SK-N-DZ (cell line): ENCODE data around the gene TRAPPC11.
"Not testable (repeated sequence)": the region's sequence is repeated elsewhere in the genome, so short reads cannot be mapped to it uniquely, and the experiment has no call there.

ENCODE experiments used
- DNase-seq: peaks from one replicate; pipeline ENCODE4 v3.0.0-alpha.2; 2015; ENCODE audit warnings: low spot score

Gene TRAPPC11

DNA sequence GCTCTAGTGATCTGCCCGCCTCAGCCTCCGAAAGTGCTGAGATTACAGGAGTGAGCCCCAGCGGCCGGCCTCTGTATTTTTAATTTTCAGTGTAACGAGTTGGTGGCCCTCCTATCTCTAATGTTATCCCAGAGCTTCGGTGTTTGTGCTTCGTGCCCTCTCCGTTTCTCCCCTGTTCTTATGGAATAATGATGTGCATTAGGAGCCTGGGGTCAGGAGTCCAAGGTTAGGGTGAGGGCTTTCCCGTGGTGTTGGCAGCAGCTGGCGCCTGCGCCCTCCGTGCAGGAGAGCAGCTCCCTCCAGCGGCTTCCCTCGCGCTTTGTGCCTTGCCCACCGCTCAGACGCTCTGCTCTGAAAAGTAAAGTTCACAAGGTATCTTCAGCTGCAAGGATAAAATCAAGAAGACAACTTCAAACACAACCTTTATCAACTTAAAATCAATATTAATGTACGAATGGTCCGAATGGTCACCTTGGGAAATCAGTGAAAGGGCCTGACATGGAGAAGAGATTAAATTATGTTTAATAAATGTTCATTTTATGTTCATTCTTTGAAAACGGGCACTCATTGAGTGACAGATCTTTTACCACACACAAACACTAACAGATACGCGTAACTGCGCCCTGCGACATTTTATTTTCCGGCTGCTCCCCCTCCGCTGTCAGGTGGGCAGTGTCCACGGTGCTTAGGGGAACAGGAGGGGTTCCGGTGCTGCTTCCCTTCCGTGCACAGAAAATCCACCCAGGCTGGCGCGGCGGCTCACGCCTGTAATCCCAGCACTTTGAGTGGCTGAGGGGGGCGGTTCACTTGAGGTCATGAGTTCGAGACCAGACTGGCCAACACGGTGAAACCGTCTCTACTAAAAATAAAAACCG lies 62.4 kb downstream of the TRAPPC11 start:
- no peak for DNase-seq

DNA sequence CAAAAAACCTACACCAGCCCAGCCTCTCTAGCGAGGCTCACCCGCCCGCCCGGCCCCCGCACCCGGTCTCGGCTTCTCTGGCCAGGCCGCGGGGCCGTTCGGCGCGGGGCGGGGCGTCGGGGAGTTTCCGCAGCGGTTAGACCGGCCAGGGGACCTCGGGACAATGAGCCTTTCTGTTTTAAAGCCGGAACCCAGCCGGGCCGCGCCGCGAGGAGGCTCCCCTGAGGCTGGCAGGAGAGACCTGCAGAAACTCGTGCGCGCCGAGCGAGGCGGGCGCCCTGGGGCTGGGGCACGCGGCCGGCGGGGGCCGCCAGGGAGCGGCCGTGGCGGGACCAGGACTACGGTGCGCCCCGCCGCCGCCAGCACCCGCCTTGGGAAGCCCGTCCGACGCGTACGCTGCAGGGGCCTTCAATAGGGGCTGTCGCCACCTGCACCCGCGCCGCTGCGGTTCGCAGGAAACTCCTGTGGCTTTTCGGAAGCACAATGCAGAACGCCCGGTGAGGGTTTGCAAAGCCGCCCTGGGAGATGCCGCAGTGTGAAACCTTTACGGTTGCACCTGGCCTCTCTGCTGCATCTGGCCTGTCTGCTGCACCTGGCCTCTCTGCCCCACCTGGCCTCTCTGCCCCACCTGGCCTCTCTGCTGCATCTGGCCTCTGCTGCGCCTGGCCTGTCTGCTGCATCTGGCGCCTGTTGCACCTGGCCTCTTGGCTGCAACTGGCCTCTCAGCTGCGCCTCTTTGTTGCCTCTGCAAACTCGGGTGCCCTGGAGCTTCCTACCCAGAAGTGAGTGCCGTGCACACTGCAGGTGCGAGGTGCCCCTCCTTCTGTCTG lies 63.9 kb downstream of the TRAPPC11 start:
- peak; percentile 75 for DNase-seq

GRCh38 chr4:183723561-183724228 lies 64.6 kb downstream of the TRAPPC11 start:
- no peak for DNase-seq

DNA sequence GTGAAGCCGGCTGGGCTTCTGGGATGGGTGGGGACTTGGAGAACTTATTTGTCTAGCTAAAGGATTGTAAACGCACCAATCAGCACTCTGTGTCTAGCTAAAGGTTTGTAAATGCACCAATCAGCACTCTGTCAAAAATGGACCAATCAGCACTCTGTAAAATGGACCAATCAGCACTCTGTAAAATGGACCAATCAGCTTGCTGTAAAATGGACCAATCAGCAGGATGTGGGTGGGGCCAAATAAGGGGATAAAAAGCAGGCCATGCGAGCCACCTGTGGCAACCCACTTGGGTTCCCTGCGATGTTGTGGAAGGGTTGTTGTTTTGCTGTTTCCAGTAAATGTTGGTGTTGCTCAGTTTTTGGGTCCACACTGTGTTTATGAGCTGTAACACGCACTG lies 66.5 kb downstream of the TRAPPC11 start:
- not testable (repeated sequence) for DNase-seq

DNA sequence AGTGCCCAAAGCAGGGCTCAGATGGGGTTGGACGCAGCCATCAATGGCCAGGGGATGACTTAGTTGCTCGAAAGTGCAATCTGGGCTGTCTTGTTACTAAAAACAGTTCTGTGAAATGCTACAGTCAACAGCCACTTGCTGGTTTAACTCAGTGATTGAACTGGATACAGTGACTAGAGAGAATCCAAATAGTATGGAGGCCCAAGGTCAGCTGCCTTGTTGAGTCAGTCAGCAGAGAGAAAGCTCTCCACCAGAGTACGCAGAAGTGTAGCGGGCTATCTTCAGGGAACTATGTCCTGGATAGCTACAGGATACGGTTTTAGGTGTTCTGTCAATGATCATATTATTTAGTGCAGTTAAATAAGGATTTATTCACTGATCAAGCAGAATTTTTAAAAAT lies 68.4 kb downstream of the TRAPPC11 start:
- no peak for DNase-seq

DNA sequence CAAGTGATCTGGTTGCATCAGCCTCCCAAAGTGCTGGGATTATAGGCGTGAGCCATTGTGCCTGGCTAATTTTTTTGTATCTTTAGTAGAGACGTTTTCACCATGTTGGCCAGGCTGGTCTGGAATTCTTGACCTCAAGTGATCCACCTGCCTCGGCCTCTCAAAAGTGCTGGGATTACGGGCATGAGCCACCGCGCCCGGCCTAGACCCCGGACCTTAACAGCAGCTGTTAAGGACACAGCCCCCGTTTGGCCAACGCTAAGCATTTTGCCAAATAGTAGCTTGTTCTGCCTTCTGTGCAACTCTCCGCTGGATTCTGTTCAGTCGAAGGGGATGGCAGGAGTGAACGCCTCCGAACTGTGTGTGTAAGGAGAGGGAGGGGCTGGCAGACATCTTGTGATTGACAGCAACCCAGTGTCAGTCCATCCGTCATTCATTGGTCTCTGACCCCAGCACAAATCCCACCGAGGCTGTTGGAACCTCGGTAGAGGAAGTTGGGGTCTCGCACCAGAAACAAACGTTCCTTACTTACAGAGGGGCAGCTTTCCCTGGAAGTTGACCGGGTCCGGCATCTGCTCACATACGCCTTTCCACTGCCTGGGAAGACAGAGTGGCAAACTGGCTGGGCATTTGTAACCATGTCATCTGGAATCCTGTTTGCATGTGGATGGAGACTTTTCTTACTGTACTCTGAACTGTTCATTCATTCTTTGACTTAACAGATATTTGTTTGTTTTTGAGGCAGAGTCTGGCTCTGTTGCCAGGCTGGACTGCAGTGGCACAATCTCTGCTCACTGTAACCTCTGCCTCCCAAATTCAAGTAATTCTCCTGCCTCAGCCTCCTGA lies 69.4 kb downstream of the TRAPPC11 start:
- DNase-seq, result no peak

- no peak for DNase-seq
These were observed 69.9 kb downstream of the TRAPPC11 start for GRCh38 chr4:183729069-183729406.

DNA sequence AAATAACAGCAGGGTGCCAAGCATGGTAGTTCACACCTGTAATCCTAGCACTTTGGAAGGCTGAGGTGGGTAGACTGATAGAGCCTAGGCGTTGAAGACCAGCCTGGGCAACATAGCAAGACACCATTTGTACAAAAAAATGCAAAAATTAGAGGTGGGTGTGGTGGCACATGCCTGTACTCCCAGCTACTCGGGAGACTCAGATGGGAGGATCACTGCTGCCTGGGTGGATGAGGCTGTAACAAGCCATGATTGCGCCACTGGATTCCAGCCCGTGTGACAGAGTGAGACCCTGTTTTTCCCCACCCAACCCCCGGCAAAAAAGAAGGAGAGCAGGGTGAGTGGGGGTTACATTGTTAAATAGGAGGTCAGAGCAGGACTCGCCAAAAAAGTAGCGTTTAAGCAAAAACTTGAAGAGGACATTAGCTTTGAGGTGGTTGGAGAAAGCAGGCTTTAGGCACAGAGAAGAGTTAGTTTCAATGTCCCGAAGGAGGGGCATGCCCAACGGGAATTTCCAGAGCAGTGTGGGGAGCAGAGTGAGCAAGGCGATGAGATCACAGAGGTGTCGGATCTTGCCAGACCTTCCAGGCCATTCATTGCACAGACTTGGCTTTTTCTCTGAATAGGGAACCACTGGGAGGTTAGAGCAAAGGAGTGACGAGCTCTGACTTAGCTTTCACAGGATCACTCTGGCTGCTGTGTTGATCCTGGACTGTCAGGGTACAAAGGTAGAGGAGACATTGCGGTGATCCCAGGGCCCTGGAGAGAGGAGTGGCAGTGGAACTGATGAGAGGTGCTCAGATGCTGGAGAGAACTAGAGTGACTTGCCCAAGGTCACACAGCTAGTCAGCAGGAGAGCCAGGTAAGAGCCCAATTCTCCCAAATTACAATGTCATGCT lies 70.6 kb downstream of the TRAPPC11 start:
- DNase-seq, result no peak

GRCh38 chr4:183732296-183732695 lies 73.2 kb downstream of the TRAPPC11 start:
- DNase-seq, result no peak

- DNase-seq, result no peak
These were observed 74.1 kb downstream of the TRAPPC11 start for GRCh38 chr4:183733181-183733580.

GRCh38 chr4:183738081-183738673 lies 79.1 kb downstream of the TRAPPC11 start:
- no peak for DNase-seq

GRCh38 chr4:183738961-183739360 lies 79.9 kb downstream of the TRAPPC11 start:
- DNase-seq, result no peak

- no peak for DNase-seq
These were observed 87.5 kb downstream of the TRAPPC11 start for GRCh38 chr4:183746305-183747229.

GRCh38 chr4:183747380-183747779 lies 88.3 kb downstream of the TRAPPC11 start:
- no peak for DNase-seq

GRCh38 chr4:183747931-183748670 lies 89.0 kb downstream of the TRAPPC11 start:
- DNase-seq, result no peak

DNA sequence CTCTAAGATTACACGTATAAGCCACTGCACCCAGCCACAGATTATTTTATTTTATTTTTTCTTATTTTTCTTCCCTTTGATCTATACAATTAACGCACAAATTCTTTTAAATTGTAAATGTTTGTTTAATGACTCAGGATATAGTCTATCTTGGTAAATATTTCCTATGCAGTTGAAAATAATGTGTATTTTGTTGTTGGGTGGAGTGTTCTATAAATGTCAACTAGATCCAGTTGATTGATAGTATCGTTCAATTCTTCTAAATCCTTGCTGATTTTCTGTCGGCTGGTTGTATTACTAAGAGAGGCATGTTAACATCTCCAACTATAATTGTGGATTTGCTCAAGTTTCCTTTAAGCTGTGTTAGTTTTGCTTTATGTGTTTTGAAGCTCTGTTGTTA lies 92.0 kb downstream of the TRAPPC11 start:
- DNase-seq, result no peak

GRCh38 chr4:183755596-183755995 lies 96.5 kb downstream of the TRAPPC11 start:
- no peak for DNase-seq

- no peak for DNase-seq
These were observed 98.0 kb downstream of the TRAPPC11 start for GRCh38 chr4:183757060-183757459.
